Head of caudate nucleus (tissue), 42 donors: Measurements from ENCODE around the gene C3orf49.

Experiments
- DNase-seq, 42 donors: peaks; one replicate each; pipeline versions ENCODE4 v3.0.0 to v3.0.0-alpha.2; 2020 to 2021; ENCODE audit warnings: mixed read lengths in 7 of 42
- intact Hi-C: fragments of 100-400 bp; cut with DNase I; formaldehyde crosslinking; loops from one replicate; pipeline ENCODE4 v1.15.0; 2022

The C3orf49 gene

DNA sequence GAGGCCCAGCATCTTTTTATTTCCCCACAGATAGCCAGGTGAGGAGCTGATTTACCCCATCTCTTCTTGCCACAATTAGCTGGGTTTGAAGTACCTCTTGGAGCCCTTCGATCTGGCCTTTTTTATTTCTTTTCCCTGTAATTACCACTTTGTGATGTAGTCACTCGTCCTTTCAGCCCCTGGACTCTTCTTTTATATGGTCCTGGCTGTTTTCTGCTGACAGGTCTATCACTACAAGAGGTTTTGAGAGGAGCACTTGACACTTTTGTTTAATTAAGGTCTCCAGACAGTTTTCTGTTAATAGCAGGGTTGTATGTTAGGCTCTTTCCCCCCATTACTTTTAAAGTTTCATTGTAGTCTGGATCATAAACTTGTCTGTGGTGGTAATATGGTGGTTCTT is 56.4 kb downstream of the C3orf49 start:
- intact Hi-C loops, result no loop called here

DNA sequence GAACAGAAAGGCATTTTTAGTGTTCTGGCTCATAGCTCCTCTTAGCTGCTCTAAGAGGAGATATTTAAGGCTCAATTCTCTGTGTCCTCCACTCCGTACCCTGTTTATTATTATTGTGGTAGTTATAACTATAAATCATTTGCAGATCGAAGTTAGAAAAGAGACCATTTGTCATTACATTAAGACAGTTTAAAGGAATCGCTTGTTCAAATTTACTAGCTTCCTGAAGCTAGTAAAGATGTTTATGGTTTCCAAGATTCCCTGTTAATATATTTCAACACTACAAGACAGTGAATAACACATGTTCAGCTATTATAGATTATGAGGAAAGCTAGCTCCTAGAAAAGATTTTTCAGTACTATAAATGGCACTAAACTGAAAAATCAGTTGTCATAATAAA is 57.2 kb downstream of the C3orf49 start:
- intact Hi-C loops, result no loop called here
- DNase-seq, result no peak

More for the DNA sequence above, 56.4 kb downstream of the C3orf49 start:
- DNase-seq, result no peak

DNA sequence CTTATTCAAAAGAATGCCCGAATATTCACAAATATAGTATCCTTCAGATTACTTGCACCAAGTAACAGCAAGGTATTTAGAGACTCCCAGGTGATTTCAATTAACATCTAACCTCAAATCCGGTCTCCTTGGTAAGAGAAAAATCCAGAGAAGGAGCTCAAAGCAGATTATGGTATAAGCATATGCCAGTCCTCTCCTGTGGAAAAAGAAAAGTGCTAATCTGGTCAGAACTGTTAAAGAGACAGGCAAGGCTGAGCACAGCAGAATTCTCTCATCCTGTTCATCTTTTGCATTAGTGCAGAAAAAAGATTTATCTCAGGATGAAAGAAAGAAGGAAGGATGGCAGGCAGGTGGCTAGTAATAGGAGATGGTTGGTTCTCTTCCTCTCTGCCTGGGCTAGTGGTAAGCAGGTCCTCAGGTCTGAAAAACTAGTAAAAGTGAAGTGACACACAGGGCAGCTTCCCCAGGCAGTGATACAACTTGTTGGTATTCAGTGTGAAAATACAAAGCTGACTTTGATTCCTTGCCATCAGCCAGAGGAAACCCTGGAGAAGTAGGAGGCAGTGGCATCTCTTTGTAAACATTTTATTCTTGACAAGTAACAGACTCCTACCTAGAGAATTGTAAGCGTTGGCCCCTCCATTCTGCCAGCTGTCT is 58.8 kb downstream of the C3orf49 start:
- no peak for DNase-seq
- intact Hi-C loops, result no loop called here

DNA sequence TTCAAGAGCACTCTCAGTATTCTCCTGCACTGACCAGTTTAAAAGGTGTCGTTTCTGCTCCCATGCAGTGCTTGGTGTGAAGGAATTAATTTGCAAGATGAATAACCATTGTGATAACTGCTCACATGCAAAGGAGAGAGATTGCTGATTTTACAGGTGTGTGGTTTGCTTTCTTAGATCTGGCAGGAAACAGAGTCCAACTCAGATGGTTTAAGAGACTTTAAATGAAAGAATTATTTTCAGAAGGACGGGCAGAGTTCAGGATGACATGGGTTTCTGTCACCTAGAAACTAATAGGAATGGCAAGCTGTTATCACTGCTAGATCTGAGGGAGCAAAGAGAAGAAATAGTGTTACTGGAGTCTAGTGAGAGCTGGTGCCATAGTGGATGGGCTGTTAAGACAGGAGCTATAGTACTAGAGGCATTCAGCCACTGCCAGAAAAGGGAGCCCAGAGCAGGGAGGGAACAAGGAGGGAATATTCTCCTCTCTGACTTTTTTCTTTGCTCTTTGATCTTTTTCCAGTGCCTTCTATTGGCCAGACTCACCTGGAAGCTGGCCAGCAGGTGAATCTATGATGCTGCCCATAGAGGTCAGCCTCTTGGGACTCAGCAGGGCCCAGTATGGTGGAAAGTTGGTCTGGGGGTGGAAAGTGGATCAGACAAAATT is 59.4 kb downstream of the C3orf49 start:
- intact Hi-C loops, result no loop called here
- no peak for DNase-seq

DNA sequence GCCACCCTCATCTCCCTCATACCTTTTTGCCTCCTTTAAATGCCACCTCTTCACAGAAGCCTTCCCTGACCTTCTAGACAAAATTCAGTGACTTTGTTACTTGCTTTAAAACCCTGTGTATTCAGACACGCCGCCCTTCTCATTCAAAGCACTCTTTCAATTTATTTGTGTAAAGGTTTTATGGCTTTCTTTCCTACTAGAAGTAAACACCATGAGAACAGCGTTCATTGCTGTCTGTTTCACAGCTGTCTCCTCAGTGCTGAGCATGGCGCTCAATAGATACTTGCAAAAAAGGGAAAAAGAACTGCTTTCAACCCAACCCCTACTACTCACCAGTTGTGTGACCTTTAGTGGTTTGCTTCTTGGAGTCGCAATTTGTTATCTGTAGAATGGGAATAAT is 61.6 kb downstream of the C3orf49 start:
- intact Hi-C loops, result no loop called here

DNA sequence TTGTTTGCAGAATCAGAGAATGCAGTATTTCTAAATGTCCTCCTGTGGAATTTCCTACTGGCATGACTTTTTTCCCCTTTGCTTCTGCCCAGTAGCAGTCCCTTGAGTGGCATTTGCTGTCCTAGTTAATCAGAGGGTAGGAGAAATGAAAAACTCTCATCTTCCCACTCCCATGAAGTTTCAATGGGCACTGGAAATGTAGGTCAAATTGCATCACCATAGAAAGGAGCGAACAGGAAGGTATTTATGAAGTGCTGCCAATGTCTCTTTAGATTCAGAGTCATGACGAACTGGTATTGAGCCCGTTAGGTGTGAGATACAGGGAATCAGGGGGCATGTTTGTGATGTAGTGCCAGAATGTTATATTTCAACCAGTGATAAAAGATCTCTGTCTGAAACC is 67.8 kb downstream of the C3orf49 start:
- intact Hi-C loops, result no loop called here
- DNase-seq, result no peak

More for the DNA sequence above, 61.6 kb downstream of the C3orf49 start:
- DNase-seq, result no peak

DNA sequence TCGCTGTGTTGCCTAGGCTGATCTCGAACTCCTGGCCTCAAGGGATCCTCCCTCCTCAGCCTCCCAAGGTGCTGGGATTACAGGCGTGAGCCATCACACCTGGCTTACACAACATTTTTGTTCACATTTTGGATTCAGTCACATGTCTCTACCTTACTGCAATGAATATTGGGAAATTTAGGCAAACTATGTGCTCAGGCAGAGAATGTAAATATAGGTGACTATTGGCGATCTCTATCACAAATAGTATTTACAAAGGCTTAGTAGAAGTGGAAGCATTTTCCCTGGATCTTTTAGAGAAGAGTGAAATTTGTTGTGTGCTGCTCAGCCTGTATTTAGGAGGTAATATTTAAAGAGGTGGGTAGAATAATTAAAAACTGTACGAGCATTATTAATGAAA is 72.4 kb downstream of the C3orf49 start:
- no peak for DNase-seq
- intact Hi-C loops, result no loop called here

DNA sequence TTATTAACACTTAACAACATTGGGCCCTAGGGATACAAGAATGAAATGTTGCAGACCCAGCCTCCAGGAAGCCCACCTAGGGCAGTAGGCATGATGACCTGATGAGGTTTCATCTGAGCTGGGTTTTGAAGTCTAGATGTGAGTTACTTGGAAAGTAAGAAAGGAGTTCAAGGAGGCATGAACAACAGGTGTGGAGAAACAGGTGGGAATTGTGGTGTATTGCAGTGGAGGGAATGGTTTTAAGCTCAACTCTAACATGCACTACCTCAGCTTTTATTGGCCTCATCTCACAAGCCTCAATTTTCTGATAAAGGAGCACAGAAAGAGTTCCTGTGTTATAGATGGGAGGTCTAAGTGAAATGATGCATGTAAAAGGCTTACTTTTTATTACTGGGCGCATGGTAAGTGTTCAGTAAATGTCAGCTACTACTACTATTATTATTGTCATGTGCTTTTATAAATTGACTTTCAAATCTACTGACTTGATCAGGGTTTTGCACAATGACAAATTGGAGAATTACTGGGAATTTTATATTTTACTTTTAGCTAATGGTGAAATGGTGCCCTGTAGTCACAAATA is 73.8 kb downstream of the C3orf49 start:
- intact Hi-C loops, result no loop called here
- no peak for DNase-seq

DNA sequence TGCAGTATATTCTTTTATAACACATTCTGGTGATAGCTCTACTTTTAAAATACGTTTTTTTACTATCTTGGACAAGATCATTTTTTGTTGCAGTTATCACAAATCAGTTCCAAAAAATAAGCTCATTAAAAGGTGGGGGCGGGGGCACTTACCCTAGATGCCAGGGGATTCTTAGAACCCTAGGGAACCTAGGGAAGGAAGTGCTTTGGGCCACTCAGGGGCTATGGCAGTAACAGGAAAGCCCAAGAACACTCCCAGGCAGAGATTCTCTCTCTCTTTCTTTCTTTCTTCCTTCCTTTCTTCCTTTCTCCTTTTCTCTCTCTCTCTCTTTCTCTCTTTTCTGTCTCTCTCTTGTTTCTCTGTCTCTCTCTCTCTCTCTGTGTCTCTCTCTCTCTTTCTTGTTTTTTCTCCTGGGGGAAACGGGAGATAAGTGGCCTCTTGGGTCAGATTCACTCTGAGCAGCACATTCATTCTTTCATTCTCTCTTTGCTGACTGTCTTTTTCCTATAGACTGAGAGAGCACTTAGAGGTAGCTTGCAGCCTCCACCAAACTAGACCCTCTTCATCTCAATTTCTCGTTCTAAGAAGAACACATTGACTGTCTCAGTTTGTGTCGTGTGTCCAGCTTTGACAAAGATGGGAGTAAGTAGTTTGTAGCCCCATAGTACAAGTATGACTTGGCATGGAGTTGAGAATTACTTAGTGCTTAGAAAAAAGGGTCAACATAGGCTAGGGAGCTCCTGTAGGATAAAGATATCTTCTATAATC is 76.5 kb downstream of the C3orf49 start:
- DNase-seq, result no peak
- intact Hi-C loops, result no loop called here

DNA sequence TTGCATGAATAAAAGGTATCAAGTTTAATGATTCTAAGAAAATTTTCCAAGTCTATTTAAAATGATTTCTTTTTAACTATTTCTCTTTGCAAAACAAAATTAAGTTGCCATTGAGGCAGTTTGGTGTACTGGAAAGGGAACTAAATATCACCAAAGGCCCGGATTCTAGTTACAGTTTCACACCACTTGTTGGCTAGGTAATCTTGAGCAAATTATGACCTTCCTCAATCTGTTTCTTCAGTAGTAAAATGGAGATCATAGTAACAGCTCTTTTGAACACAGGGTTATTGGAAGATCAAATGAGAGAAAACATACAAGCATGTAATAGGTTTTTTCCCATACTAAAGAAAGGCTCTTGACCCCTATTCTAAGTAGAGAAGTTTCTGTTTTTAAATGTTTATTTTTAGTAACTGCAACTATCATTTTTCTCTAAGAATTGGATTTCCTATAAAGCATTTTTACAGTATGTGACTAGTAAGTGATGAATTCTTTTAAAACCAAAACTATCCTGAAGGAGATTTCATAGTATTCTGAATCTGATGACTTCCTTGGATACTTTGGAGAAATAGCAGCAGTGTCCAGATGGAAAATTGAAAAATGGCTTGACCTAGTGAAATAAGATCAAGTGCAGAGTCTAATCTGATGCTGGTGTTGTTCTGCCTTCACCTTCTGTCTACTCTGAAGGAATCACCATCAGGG is 77.4 kb downstream of the C3orf49 start:
- intact Hi-C loops, result no loop called here
- no peak for DNase-seq
